ENCODE results near the gene AGTRAP. TPM values are rescaled to one million over a fixed set of nuclear protein-coding genes. Genes with fewer than 3 reads are reported as not detected.

The AGTRAP gene
- total RNA-seq, 1 donor from 2014 or later, result 49.4 TPM

DNA sequence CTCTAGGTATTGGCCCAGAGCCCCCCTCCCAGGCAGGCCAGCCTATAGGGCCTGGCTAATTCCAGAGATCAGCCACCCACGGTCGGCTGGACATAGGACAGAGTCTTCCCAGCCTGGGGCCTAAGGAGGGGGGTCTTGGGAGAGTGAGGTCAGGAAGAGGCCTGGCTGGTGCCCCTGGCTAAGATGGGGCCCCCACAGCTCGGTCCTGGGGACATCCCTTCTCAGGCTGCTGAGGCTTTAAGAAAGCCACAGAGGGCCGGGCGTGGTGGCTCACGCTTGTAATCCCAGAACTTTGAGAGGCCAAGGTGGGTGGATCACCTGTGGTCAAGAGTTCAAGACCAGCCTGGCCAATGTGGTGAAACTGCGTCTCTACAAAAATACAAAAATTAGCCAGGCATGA, 28.6 kb downstream of the AGTRAP start:
- H3K27me3 ChIP-seq, result peaks cover 5% of the 10 kb centered on the region

DNA sequence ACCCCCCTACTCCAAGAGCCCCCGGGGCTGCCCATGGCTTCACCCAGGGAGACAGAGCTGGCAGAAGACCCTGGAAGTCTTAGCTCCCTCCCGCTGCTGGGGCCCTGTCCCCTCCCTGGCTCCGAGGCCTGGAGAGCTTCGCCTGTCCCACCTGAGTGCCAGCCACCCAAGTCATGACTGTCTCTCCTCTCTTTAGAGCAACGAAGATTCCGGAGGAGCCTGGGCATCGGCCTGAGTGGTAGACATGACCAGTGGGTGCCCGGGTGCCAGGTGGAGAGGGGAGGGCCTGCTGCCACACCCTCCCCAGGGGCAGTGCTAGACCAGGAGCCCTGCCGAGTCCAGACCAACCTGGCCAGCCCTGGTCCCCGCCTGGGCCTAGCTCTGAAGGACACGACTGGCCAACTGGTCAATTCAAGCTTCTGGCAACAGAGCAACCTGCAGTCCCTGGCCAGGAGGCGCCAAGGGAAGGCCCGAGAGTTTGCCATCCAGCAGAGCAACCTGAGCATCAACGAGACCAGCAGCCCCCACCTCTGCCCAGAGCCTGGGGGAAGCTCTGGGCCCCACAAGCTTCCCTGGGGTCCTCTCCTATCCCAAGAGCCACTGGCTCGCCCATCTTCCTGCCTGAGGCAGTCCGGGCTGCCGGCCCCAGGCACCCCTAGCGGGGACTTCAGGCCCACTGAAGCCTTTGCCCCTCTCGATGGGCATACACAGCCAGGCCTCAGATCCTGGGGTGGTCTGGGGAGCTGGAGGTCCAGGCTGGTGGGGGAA, 29.9 kb downstream of the AGTRAP start:
- Histone ChIP-seq H3K27ac (no peak overlapping the region), H3K4me1 (peaks cover 8% of the 10 kb centered on the region), H3K4me3 (no peak overlapping the region), H3K27me3 (peaks cover 5% of the 10 kb centered on the region), H3K36me3 (no peaks in the 10 kb centered on the region), H3K9me3 (no peaks in the 10 kb centered on the region)
- TF ChIP-seq, protein P1, sequence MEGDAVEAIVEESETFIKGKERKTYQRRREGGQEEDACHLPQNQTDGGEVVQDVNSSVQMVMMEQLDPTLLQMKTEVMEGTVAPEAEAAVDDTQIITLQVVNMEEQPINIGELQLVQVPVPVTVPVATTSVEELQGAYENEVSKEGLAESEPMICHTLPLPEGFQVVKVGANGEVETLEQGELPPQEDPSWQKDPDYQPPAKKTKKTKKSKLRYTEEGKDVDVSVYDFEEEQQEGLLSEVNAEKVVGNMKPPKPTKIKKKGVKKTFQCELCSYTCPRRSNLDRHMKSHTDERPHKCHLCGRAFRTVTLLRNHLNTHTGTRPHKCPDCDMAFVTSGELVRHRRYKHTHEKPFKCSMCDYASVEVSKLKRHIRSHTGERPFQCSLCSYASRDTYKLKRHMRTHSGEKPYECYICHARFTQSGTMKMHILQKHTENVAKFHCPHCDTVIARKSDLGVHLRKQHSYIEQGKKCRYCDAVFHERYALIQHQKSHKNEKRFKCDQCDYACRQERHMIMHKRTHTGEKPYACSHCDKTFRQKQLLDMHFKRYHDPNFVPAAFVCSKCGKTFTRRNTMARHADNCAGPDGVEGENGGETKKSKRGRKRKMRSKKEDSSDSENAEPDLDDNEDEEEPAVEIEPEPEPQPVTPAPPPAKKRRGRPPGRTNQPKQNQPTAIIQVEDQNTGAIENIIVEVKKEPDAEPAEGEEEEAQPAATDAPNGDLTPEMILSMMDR (IDR thresholded peaks at IDR 0.05), result no peak
- no peak for TF ChIP-seq POLR2A (IDR thresholded peaks at IDR 0.05)
- no peak for TF ChIP-seq POLR2AphosphoS5 (IDR thresholded peaks at IDR 0.05; ENCODE audit: insufficient read depth in 1 of 2, low read depth in 1 of 2)
- no peak for DNase-seq (ENCODE audit: extremely low spot score in 2 of 2)
- intact Hi-C loops (cut with DNase I), result no loop called here

More for the DNA sequence above, 28.6 kb downstream of the AGTRAP start:
- intact Hi-C loops (cut with DNase I), result no loop called here
- H3K4me3 ChIP-seq, result no peak overlapping the region
- no peak overlapping the region for H3K27ac ChIP-seq
- H3K9me3 ChIP-seq, result no peaks in the 10 kb centered on the region
- no peak for TF ChIP-seq POLR2A (IDR thresholded peaks at IDR 0.05)
- TF ChIP-seq, protein P1 (IDR thresholded peaks at IDR 0.05), result no peak
- no peak for TF ChIP-seq POLR2AphosphoS5 (IDR thresholded peaks at IDR 0.05; ENCODE audit: insufficient read depth in 1 of 2, low read depth in 1 of 2)
- peaks cover 8% of the 10 kb centered on the region for H3K4me1 ChIP-seq
- DNase-seq (ENCODE audit: extremely low spot score in 2 of 2), result no peak
- H3K36me3 ChIP-seq, result no peaks in the 10 kb centered on the region

DNA sequence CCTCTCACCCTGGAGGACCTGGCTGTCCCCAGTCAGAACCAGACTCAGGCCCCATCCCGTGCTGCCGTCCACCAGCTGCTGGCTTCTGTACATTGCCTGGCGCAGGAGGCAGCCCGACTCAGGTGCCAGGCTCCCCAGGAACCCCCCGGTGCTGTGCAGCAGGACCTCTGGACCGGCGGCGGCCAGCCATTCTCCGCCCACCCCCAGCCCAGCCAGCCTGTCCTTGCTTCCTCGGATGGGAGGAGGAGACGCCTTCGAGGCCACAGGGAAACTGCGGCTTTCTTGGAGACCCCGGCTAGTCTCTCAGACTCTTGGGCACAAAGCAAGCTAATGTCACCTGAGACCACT, 30.5 kb downstream of the AGTRAP start:
- intact Hi-C loops (cut with DNase I), result no loop called here
- DNase-seq (ENCODE audit: extremely low spot score in 2 of 2), result no peak
- no peaks in the 10 kb centered on the region for H3K9me3 ChIP-seq
- H3K4me3 ChIP-seq, result no peak overlapping the region
- no peak overlapping the region for H3K27ac ChIP-seq
- H3K36me3 ChIP-seq, result no peaks in the 10 kb centered on the region
- H3K27me3 ChIP-seq, result peaks cover 5% of the 10 kb centered on the region
- TF ChIP-seq, protein P1 (IDR thresholded peaks at IDR 0.05), result no peak
- TF ChIP-seq POLR2AphosphoS5 (IDR thresholded peaks at IDR 0.05; ENCODE audit: insufficient read depth in 1 of 2, low read depth in 1 of 2) (no peak), POLR2A (IDR thresholded peaks at IDR 0.05) (no peak)
- peaks cover 8% of the 10 kb centered on the region for H3K4me1 ChIP-seq

DNA sequence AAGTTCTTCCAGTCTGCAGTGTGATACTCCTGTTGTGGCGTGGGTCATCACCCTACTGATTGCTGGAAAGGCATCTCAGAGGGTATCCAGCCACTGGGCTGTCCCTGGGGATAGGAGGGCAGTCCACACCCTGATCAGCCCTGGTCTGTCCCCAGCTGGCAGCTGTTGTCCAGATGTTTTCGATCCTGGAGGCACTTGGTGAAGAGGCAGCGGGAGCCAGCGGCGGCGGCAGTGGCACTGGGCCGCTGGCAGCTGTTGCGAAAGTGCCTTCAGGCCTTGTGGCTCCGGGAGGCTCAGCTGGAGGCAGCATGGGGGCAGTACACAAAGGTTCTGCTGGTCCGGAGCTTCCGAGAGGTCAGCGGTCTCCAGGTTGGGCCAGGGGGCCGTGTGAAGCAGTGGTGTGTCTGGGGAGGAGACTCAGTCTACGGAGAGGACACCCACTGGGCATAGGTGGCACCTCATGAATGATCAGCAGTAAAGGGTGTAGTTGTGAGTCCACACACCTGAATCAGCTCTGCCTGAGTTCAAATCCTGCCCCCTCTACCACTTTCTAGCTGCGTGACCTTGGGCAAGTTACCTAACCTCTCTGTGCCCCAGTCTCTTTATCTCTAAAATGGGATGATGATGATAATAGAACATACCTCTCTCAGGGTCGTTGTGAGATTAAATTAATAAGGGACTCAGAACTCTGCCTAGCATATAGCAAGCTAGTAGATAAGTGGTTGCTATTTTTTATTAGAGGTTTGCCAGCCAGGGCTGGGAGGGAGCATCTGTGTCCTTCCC, 32.2 kb downstream of the AGTRAP start:
- Histone ChIP-seq H3K36me3 (no peaks in the 10 kb centered on the region), H3K9me3 (no peaks in the 10 kb centered on the region), H3K27ac (no peak overlapping the region), H3K4me3 (no peak overlapping the region), H3K4me1 (no peaks in the 10 kb centered on the region), H3K27me3 (no peaks in the 10 kb centered on the region)
- TF ChIP-seq POLR2A (IDR thresholded peaks at IDR 0.05) (no peak), POLR2AphosphoS5 (IDR thresholded peaks at IDR 0.05; ENCODE audit: insufficient read depth in 1 of 2, low read depth in 1 of 2) (no peak)
- TF ChIP-seq, protein P1 (IDR thresholded peaks at IDR 0.05), result no peak
- no peak for DNase-seq (ENCODE audit: extremely low spot score in 2 of 2)
- intact Hi-C loops (cut with DNase I), result no loop called here

DNA sequence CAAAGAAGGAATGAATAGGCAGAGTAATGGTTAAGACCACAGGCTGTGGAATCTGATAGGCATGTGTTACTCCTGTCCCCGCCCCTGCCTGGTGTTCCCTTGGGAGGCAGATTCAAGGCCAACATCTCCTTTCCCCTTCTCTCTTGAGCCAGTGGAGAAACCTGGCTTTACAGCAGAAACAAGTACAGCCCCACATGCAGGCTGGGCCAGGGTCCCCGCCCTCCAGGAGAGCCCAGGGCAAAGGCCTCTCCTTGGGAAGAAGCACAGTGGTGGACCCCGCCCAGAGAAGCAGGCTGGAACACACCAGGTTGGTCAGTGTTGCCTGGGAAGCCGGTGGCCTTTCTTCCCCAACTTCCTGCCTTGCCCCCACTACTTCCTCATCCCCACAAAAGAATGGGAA, 32.9 kb downstream of the AGTRAP start:
- DNase-seq (ENCODE audit: extremely low spot score in 2 of 2), result no peak
- Histone ChIP-seq H3K27ac (no peak overlapping the region), H3K9me3 (no peaks in the 10 kb centered on the region), H3K4me3 (no peak overlapping the region), H3K36me3 (no peaks in the 10 kb centered on the region), H3K27me3 (no peaks in the 10 kb centered on the region), H3K4me1 (no peaks in the 10 kb centered on the region)
- intact Hi-C loops (cut with DNase I), result no loop called here
- TF ChIP-seq POLR2AphosphoS5 (IDR thresholded peaks at IDR 0.05; ENCODE audit: insufficient read depth in 1 of 2, low read depth in 1 of 2), result no peak
- no peak for TF ChIP-seq POLR2A (IDR thresholded peaks at IDR 0.05)
